GM18861 (cell line): ENCODE results near the gene FADS3.

Experiments used
- ATAC-seq: cut with Tn5 transposase; IDR thresholded peaks from one replicate; pipeline ENCODE4 v1.9.1; 2021; ENCODE audit not compliant: unreplicated experiment

Gene FADS3, protein sequence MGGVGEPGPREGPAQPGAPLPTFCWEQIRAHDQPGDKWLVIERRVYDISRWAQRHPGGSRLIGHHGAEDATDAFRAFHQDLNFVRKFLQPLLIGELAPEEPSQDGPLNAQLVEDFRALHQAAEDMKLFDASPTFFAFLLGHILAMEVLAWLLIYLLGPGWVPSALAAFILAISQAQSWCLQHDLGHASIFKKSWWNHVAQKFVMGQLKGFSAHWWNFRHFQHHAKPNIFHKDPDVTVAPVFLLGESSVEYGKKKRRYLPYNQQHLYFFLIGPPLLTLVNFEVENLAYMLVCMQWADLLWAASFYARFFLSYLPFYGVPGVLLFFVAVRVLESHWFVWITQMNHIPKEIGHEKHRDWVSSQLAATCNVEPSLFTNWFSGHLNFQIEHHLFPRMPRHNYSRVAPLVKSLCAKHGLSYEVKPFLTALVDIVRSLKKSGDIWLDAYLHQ

DNA sequence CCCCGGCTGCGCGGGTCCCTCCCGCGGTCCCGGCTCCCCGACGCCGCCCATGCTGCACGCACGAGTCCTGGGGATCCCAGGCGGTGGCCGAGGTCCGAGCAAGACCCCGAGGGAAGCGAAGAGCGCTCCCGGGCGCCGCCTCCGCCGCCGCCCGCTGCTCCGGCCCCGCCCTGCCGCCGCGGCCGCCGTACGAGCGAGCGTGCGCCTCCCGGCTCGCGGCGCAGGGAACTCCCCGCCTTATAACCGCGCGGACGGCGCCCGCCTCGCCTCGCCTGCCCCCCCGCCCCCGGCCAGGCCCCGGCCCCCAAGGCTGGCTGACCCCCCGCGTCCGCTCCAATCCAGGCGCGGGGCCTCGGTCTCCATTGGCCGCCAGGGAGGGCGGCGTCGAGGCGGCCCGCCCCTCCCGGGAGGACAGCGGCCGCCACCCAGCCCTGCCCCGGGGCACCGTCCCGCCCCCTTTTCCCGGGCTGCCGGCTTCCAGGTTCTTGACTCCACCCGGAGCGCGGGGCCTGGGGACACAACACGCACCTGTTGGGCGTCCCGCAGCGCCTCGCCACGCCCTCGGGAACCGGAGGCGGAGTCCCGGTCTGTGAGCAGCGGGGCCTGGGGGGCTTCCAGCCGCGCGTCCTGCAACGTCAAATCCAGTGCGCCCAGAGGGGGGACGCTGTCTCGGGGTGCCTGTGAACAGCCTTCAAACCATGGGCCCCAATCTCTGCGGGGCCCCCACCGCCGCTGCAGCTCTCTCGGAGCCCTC lies at the start of gene FADS3:
TSS of gene FADS3 (minus strand) at position 215 of the 754 bp plus-strand sequence. CDS start at position 51, 164 bp downstream.
- ATAC-seq, result peak; percentile 39

DNA sequence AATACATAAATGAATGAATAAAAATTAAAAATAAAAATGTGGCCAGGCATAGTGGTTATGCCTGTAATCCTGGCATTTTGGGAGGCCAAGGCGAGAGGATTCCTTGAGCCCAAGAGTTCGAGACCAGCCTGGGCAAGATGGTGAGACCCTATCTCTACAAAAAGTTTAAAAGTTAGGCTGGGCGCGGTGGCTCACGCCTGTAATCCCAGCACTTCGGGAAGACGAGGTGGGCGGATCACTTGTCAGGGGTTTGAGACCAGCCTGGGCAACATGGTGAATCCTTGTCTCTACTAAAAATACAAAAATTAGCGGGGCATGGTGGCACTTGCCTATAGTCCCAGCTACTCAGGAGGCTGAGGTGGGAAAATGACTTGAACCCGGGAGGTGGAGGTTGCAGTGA lies 49.1 kb upstream of the FADS3 start:
- ATAC-seq, result no peak

DNA sequence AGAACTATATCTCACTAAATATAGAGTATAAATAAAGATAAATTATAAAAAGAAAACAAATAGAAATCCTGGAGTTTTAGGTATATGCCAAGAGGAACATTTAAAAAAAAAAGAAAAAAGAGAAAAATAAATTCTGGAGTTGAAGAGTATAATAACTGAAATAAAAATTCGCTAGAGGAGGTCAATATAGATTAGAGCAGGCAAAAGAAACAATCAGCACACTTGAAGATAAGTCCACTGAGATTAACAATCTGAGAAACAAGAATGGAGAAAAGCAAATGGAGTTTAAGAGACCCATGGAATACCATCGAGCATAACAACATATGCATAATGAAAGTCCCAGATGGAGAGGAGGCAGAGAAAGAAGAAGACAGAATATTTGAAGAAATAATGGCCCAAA lies 44.5 kb upstream of the FADS3 start:
- no peak for ATAC-seq

DNA sequence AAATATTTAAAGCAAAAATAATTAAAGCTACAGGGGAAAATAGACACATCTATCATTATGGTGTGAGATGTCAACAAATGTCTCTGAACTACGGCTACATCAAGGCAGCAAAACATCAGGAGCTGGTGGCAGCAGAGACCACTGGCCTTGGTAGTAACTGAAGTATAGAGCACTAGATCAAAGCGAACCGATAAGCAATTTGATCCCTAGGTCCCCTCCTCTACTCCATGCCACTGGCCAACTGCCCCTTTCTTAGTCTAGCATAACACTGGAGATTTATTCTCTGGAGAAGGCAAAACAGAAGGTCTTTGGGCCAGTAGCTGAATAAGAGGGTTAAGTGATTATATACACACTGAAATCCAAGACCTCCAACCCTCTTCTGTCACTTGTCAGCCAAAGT lies 39.6 kb upstream of the FADS3 start:
- ATAC-seq, result no peak

DNA sequence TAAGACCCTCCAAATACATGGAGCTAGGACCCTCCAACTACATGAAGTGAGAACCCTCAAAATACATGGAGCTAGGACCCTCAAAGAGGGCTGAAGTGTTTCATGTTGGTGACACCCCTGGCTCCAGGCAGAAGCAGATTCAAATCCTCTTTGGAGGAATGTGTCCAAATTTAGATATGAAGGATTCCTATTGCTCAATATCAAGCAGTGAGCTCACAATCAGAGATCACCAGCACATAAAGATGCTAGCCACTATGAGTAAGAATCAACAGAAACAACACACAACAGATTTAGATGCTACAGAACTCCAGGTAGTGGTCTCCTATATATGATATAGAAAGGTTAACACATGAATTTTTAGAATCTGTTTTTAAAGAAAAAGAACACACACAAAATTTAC lies 37.3 kb upstream of the FADS3 start:
- ATAC-seq, result no peak

DNA sequence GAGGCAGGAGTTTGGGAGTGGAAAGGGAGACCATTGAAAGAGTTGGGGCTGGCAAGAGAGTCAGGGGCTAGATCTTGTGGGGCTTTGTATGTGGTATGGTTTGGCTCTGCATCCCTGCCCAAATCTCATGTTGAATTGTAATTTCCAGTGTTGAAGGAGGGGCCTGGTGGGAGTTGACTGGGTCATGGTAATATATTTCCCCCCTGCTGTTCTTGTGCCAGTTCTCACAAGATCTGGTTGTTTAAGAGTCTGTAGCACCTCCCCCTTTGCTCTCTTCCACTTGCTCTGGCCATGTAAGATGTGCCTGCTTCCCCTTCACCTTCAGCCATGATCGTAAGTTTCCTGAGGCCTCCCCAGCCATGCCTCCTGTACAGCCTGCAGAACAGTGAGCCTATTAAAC lies 36.2 kb upstream of the FADS3 start:
- no peak for ATAC-seq

DNA sequence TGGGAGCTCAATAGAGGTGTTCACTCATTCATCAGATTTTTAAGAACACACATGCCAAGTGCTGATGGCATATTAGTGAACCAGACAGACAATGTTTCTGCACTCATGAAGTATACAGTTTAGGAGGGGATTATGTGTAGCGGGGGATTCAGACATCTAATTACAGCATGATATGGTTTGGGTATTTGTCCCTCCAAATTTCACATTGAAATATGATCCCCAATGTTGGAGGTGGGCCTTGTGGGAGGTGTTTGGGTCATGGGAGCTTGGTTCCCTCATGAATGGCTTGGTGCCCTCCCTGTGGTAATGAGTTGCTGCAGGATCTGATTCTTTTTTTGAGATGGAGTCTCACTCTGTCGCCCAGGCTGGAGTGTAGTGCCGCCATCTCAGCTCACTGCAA lies 34.9 kb upstream of the FADS3 start:
- no peak for ATAC-seq

DNA sequence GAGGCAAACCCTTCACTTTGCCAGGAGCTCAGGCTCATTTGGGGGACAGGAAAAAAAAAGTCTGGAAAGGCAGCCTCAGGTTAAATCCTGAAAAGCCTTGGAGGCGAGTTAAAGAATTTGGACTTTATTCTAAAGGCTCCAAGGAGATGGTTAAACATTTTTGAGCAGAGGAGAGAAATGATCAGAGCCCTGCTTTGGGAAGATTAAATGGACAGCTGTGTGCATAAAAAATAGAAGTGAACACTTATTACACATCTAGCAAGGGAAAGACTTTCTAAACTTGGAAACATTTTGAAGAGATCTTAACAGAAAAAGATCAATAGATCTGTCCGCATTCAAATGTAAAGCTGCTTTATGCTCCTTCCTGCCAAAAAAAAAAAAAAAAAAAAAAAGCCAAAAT lies 34.4 kb upstream of the FADS3 start:
- ATAC-seq, result no peak

DNA sequence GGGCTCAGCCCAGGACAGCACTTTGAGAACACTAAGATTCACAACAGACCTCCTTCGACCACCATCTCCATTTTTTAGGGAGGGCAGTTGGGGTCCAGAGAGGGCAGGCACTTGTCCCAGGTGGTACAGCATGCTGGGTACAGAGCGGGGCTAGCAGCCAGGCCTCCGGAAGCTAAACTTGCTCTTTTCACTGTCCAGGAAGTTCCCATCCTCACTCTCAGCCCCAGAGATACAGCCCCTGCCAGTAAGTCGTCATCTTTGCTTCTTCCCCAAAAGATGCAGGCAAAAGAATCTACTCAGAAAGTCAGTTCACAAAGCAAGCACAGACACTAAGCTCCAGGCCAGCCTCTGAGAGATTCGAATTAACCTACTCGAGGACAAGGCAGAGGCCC lies 32.7 kb upstream of the FADS3 start:
- no peak for ATAC-seq

DNA sequence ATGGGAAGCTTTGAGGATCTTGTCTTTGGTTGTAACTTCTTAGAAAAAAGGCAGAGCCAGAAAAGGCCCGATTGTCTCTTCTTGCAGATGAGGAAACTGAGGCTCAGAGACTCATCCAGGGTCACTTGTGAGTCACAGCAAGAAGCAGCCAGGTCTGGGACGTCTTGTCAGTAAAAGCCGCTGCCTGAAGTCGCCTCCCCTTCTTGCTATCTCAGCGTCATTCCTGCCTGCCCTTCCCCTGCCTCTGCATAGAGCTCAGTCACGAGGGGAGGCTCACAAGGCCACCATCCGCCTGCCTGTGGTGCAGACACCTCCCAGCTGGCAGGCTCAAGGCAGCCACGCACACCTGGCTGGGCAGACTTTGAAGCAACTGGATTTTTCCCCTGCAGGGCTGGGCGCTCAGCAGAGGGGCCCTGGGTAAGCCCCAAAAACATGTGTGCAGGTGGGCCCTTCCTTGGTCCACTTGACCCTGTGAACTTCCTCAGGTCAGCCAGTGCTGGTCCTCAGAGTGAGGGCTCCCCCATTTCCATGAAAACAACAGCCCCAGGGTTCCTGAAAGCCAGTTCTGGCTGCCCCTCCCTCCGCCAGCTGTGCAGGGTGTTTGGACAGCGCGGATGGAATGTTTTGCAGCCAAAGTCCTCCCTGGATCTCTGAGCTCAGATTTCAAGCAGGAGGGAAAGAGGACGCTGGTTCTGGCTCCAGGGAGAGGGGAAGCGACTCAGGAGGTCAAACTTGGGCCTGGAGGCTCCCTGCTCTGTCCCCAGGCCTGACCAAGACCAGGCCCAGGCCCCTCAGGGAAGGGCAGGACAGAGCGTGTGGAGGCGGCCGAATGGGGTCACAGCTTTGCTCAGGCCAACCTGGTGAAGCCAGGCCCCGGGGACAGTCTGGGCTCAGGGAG lies 32.1 kb upstream of the FADS3 start:
- ATAC-seq, result no peak

DNA sequence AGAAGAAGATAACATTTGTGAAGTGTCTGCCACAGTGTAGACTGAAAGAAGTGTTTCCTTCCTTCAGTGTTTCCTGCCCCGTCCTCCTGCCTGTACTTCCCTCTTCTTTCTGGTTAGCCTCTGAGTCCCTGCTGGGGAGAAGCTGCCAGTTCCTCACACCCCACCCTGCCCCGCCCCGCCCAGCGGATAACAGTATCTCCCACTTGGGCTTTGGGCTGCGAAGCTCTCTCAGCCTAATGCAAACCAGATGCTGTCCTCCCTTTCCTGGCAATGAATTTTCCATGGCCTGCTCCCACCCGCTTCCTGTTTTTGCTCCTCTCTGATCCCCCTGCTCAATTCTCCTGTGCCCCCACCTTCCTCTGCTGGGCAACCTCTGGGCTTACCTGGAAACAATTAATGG lies 31.2 kb upstream of the FADS3 start:
- ATAC-seq, result no peak

DNA sequence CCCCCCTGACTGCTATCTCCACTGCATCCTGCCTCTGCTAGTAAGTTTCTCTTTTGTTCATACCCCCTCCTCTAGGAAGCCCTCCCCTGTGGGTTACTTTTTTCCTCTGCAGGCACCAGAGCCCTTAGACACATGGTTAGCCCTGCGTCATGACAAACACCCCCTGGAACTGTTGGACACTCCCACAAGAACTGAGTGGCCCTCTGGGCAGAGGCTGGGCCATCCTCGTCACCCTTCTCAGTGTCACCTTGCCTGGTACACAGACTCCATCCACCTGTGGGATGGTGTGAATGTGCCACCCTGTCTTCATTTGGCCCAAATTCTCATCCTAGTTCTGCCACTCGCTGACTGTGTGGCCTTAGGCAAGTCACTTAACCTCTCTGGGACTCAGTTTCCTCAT lies 30.1 kb upstream of the FADS3 start:
- no peak for ATAC-seq

DNA sequence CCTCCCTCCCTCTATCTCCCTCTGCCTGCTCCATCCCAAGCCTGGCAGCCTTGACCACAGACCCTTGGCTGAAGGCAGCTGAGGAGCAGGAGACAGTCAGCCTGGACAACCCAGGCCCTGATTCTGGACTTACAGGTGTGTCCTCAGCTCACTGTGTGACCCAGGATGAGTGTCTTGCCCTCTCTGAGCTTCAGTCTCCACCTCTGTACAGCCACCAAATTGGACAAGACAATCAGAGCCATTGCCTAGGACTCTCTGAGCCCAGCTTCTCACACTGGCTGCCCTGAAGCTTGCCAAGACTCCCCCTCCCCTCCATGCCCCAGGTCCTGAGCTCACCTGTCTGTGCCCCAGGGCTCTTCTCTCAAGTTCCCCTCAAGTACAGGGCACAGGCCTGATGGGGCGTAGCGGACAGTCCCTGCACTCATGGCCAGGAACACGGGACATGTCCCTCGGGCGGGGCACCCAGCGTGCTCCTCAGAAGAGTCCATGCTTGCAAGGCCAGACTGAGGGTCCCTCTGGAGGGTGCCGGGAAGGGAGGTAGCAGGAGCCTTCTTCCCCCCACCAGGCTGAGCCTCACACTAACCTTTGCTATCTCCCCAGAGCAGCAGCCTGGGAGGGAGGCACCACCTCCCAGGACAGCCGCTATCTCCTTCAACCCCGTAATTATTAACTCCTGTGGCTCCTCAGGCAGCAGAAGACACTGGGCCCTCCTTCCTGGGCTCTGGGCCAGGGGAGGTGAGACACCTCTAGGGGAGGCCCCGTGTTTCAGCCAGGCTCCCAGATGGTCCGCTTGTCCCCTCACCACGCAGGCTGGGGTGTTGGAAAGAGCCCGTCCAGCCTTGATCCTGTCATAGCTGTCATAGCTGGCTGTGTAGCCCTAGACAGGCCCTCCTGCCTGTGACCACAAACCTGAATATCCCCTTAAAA lies 28.6 kb upstream of the FADS3 start:
- ATAC-seq, result no peak

DNA sequence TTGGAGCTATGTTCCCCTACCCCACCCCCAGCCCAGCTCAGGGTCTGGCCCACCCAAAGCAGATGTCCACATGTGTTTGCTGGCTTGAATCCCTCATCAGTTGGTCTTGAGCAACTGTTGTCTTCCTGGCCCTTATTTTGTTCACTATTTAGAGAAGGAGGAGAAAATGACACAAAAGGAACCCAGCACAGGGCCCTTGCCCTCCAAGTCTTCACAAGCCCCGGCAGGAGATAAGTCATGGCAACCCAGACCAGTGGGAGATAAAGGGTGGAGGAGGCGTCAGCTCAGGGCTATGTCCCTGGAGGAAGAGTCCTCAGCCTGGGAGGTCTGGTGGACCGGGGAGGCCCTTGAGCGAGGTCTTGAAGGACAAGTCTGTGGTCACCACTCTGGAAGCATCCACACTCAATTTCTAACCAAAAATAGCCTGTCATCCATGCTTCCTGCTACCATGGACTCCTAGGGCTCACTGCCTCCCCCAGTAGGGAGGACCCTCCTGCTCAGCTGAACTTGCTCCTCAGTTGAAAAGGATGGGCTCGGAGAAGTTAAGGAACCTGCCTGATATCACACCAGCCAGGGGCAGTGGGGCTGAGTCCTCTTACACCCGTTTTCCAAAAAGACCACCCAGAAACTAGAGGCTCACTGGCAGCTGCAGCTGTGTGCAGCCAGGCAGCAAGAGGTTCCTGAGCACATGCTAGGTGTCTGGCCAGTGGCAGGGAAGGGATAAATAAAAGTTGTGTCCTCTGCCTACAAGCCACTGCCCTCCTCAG lies 27.8 kb upstream of the FADS3 start:
- no peak for ATAC-seq

DNA sequence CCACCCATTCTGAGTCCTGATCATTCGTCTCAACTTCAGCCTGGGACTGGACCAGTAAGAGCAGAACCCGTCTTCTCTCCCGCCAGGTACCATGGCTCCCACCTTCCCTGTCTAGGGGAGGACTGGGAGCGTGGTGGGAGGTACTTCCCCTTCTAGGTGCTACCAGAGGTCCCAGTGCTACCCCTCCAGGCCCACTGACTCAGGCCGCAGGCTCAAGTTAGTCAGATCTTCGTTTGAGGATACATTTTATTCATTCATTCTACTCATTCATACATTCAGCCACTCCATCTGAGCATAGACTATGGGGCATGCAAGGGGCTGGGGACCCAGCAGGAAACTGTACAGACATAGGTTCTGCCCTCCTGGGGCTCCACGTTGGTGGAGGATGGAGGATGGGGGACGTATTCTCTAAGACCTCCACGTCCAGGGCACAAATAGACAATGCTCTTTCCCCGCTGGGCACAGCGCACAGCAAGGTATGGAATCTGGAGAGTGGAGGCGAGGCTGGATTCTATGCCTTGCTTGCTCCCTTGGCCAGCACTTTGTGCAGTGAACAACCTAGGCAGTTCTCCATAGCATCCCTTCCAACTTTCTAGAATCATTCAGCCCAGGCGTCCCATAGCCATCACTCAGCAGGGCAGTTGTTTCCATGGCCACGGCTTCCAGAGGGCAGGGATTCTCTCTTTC lies 27.0 kb upstream of the FADS3 start:
- ATAC-seq, result no peak

DNA sequence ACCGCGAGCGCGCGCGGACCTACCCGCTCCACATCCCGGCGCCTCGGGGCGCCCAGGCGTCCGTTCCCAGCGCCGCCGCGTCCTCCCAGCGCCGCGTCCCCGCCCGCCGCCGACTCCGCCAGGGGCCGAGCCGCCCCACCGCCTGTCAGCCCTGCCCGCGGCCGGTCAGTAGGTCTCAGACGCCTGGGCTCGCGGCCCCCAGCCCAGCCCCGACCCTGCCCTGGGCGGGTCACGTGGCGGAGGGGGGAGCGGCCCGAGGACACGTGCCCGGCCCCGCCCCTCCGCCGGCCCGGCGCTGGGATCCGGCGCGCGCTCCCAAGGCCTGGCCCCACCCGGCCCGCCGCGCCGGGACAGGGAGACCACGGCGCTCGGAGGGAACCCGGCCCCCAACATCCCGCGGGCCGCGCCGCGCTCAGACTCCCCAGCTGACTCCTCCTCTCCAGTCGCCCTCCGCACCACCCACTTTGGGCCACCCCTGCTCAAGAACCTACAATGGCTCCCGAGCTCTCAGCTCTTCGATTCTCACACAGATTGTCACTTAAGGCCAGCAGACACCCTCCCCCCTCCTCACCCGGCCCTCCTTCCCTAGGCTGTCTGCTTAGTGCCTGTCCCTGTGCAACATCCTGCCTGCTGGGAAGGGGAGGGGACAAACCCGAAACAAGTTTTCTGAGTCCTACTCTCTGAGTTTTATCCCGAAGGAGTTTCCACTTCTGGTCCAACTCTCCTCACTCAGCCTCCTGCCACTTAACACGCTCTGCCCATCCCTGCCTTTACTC lies 26.2 kb upstream of the FADS3 start, which contains the start of gene RAB3IL1:
TSS of gene RAB3IL1 (minus strand) at position 233 of the 776 bp plus-strand sequence. CDS start at position 34, 199 bp downstream.
- no peak for ATAC-seq

DNA sequence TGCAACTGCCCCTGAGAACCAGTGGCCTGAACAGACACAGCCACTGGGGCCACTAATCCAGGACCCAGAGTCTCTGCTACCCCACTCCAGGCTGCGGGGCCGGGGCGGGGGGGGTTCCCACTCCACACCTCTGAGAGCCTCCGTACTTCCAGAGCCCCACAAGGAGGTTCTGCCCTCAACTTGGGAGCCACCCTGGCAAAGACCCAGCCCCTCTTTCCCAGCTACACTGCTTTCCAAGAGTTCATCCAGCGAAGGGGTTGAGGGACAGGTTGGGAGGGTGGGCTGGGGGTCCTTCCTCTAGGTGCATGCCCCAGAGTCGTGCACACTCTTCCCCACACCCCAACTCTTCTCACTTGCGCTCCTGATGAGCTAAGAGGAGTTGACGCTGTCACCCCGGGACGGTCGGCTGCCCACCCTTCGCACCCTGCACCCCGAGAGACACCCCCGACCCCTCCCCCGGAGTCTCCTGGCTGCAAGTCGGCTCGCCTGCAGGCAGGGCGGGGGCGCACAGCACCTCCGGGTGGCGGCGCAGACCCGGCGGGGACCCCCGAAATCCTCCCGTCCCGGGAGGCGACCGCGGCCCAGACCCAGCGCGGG lies 25.5 kb upstream of the FADS3 start:
- ATAC-seq, result no peak
